IMR-90 (cell line): ENCODE results near the gene HMGN4.

Experiments
- CTCF ChIP-seq: conservative IDR thresholded peaks from 2 replicates; pipeline ENCODE4 v1.5.1; 2012; ENCODE audit warnings: mild to moderate bottlenecking, low read depth, low read length, improper control_type of control experiment
- ELK1 ChIP-seq: fragments of 150-350 bp; IDR thresholded peaks from 2 replicates; pipeline ENCODE4 v1.6.1; 2016; ENCODE audit warnings: low read depth, mild to moderate bottlenecking, low read length, moderate library complexity, borderline replicate concordance
- POLR2A ChIP-seq: IDR thresholded peaks from 2 replicates; pipeline ENCODE4 v1.6.1; 2012; ENCODE audit warnings: mild to moderate bottlenecking, low read depth, low read length
- TF ChIP-seq, protein P1 (sequence below): fragments of 150-350 bp; IDR thresholded peaks from 2 replicates; pipeline ENCODE4 v1.6.1; 2017; ENCODE audit warnings: mild to moderate bottlenecking, antibody characterized with exemption, low read length, low read depth

- no peak for TF ChIP-seq CTCF
- TF ChIP-seq, protein P1, sequence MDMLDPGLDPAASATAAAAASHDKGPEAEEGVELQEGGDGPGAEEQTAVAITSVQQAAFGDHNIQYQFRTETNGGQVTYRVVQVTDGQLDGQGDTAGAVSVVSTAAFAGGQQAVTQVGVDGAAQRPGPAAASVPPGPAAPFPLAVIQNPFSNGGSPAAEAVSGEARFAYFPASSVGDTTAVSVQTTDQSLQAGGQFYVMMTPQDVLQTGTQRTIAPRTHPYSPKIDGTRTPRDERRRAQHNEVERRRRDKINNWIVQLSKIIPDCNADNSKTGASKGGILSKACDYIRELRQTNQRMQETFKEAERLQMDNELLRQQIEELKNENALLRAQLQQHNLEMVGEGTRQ: no peak
- TF ChIP-seq POLR2A: no peak
- no peak for TF ChIP-seq ELK1
Observed at GRCh38 chr6:26581164-26581915, 43.2 kb downstream of the HMGN4 start.
